Breast epithelium (tissue), 3 donors: ENCODE data around the gene SLC66A1.

Source experiments
- CTCF ChIP-seq, 3 donors: fragments of 450-650 bp; IDR thresholded peaks; one replicate each; pipeline ENCODE4 v1.5.1; 2016 to 2017; ENCODE audit warnings: antibody characterized with exemption in 3 of 3, mild to moderate bottlenecking in 3 of 3, moderate library complexity in 3 of 3
- POLR2A ChIP-seq: fragments of 450-650 bp; IDR thresholded peaks from one replicate; pipeline ENCODE4 v1.6.1; 2016; ENCODE audit warnings: antibody characterized with exemption, mild to moderate bottlenecking, moderate library complexity

- no peak for TF ChIP-seq CTCF (IDR thresholded peaks at IDR 0.05)
- TF ChIP-seq POLR2A = no peak
These were observed 63.7 kb downstream of the SLC66A1 start for GRCh38 chr1:19375631-19376400.
